HCT116 (cell line): ENCODE data around the gene GNB5. TPM values are rescaled to one million over a fixed set of nuclear protein-coding genes. Genes with fewer than 3 reads are reported as not detected.

Source experiments
- ATAC-seq: fragments of 200-7000 bp; cut with Tn5 transposase; 2 replicates; pipeline ENCODE4 v1.9.1; 2020; ENCODE audit warnings: mild to moderate bottlenecking, moderate library complexity
- BruUV-seq: library from RNA; stranded (reverse); fragments of 400-500 nt; replicated peaks from 2 replicates; lab custom pipeline; 2021; lab: Mats Ljungman, UMichigan
- CTCF ChIA-PET: fragments of 300-600 bp; sonication (Branson Sonifier 250); formaldehyde crosslinking; loops from one replicate; lab custom pipeline; 2021; ENCODE audit warnings: antibody characterized with exemption; lab: Charles Lee
- POLR2A ChIA-PET: fragments of 300-600, 350-600 bp; sonication (Branson Sonifier 250); formaldehyde crosslinking; loops from one replicate; lab custom pipeline; 2021; ENCODE audit warnings: antibody characterized with exemption; lab: Charles Lee
- RAD21 ChIA-PET, 2 experiments: fragments of 300-600 bp; sonication (Branson Sonifier 250); formaldehyde crosslinking; loops; one replicate each; lab custom pipeline; 2023; ENCODE audit warnings: low total read pairs in 2 of 2; ENCODE audit not compliant: uncharacterized antibody in 2 of 2, unreplicated experiment in 2 of 2, low non-redundant PET in 1 of 2; lab: Charles Lee
- DNase-seq: peaks from one replicate; pipeline ENCODE4 v3.0.0-alpha.2; 2010; ENCODE audit warnings: low read depth, low spot score
- H2AFZ ChIP-seq: fragments of 200-600 bp; shearing (Covaris generic), sonication (generic); 2 replicates; pipeline ENCODE4 v1.6.1; 2017; ENCODE audit warnings: low read depth, mixed run types, mixed read lengths, antibody characterized with exemption, low read length; ENCODE audit not compliant: poor library complexity, severe bottlenecking
- H3K27ac ChIP-seq: 2 replicates; pipeline ENCODE4 v1.5.1; 2012; ENCODE audit warnings: low read depth, low read length
- H3K27me3 ChIP-seq: fragments of 200-600 bp; sonication (generic); 2 replicates; pipeline ENCODE4 v1.6.1; 2016; ENCODE audit warnings: mixed run types, low read length, mixed read lengths; ENCODE audit not compliant: insufficient read depth
- H3K36me3 ChIP-seq, 2 experiments: fragments of 200-500 bp in 1 of 2; fragments of 200-600 bp in 1 of 2; sonication (Bioruptor generic) in 1 of 2; sonication (generic) in 1 of 2; 2 replicates each; pipeline versions ENCODE4 v1.5.1 to v1.6.1; 2014 to 2016; ENCODE audit warnings: low read length in 2 of 2, inconsistent platforms in 1 of 2, mixed read lengths in 1 of 2, mixed run types in 1 of 2; ENCODE audit not compliant: insufficient read depth in 2 of 2, control insufficient read depth in 1 of 2
- H3K4me1 ChIP-seq, 2 experiments: fragments of 200-600 bp in 1 of 2; sonication (generic) in 1 of 2; 2 replicates each; pipeline versions ENCODE4 v1.5.1 to v1.6.1; 2012 to 2017; ENCODE audit warnings: low read length in 2 of 2, inconsistent platforms in 1 of 2, mild to moderate bottlenecking in 1 of 2, mixed read lengths in 1 of 2, mixed run types in 1 of 2, moderate library complexity in 1 of 2; ENCODE audit not compliant: insufficient read depth in 2 of 2, control insufficient read depth in 1 of 2
- H3K4me2 ChIP-seq: fragments of 200-600 bp; sonication (generic); 2 replicates; pipeline ENCODE4 v1.6.1; 2017; ENCODE audit warnings: mixed run types, low read length, mixed read lengths
- H3K4me3 ChIP-seq, 2 experiments: fragments of 200-600 bp in 1 of 2; sonication (generic) in 1 of 2; replicated peaks in 1 of 2; 2 replicates each; pipeline ENCODE4 v1.5.1; 2011 to 2016; ENCODE audit warnings: low read length in 2 of 2, control low read depth in 1 of 2, low read depth in 1 of 2, mild to moderate bottlenecking in 1 of 2, mixed read lengths in 1 of 2, mixed run types in 1 of 2
- H3K79me2 ChIP-seq: fragments of 200-600 bp; sonication (generic); 2 replicates; pipeline ENCODE4 v1.6.1; 2017; ENCODE audit warnings: mild to moderate bottlenecking, mixed run types, low read length, moderate library complexity, mixed read lengths; ENCODE audit not compliant: insufficient read depth
- H3K9ac ChIP-seq: fragments of 200-600 bp; sonication (generic); 2 replicates; pipeline ENCODE4 v1.6.1; 2016; ENCODE audit warnings: low read length, mixed read lengths
- H3K9me2 ChIP-seq: fragments of 200-600 bp; sonication (generic), shearing (Covaris generic); 2 replicates; pipeline ENCODE4 v1.6.1; 2017; ENCODE audit warnings: mixed run types, mild to moderate bottlenecking, moderate library complexity; ENCODE audit not compliant: insufficient read depth
- H3K9me3 ChIP-seq, 2 experiments: fragments of 200-500 bp in 1 of 2; fragments of 200-600 bp in 1 of 2; sonication (Bioruptor generic) in 1 of 2; sonication (generic) in 1 of 2; 2 replicates each; pipeline ENCODE4 v1.6.1; 2014 to 2017; ENCODE audit warnings: low read length in 2 of 2, mixed read lengths in 2 of 2, inconsistent platforms in 1 of 2, low read depth in 1 of 2, mild to moderate bottlenecking in 1 of 2, mixed run types in 1 of 2, moderate library complexity in 1 of 2; ENCODE audit not compliant: control insufficient read depth in 1 of 2, insufficient read depth in 1 of 2
- H4K20me1 ChIP-seq: fragments of 200-600 bp; sonication (generic), shearing (Covaris generic); 2 replicates; pipeline ENCODE4 v1.6.1; 2017; ENCODE audit warnings: mixed run types, mild to moderate bottlenecking, moderate library complexity; ENCODE audit not compliant: insufficient read depth
- CBX3 ChIP-seq: IDR thresholded peaks from 2 replicates; pipeline ENCODE4 v1.6.1; 2012; ENCODE audit warnings: low read depth
- EGR1 ChIP-seq: IDR thresholded peaks from 2 replicates; pipeline ENCODE4 v1.6.1; 2012; ENCODE audit warnings: low read depth
- EZH2phosphoT487 ChIP-seq: fragments of 200-600 bp; IDR thresholded peaks from 2 replicates; pipeline ENCODE4 v1.6.1; 2018; ENCODE audit warnings: antibody characterized with exemption, borderline replicate concordance
- FOSL1 ChIP-seq: IDR thresholded peaks from 2 replicates; pipeline ENCODE4 v1.6.1; 2012; ENCODE audit warnings: low read depth
- JUND ChIP-seq: IDR thresholded peaks from 2 replicates; pipeline ENCODE4 v1.6.1; 2012
- SP1 ChIP-seq: IDR thresholded peaks from 2 replicates; pipeline ENCODE4 v1.6.1; 2012; ENCODE audit warnings: low read depth
- ZFX ChIP-seq: fragments of 450-650 bp; IDR thresholded peaks from 2 replicates; pipeline ENCODE4 v1.6.1; 2017
- ZNF274 ChIP-seq: fragments of 200-500 bp; sonication (Bioruptor generic); IDR thresholded peaks from 2 replicates; pipeline ENCODE4 v1.6.1; 2014; ENCODE audit warnings: mild to moderate bottlenecking, low read depth, low read length, inconsistent platforms
- intact Hi-C: fragments of 100-400 bp; cut with micrococcal nuclease; formaldehyde crosslinking; loops from 2 replicates; pipeline ENCODE4 v1.10.0; 2022
- total RNA-seq: library from RNA; stranded (reverse); gene quantifications from one replicate; pipeline ENCODE4 v1.2.1, GENCODE V29; 2021; ENCODE audit not compliant: unreplicated experiment
- TF ChIP-seq, protein P1 (sequence below): IDR thresholded peaks from 2 replicates; pipeline ENCODE4 v1.6.1; 2012
- TF ChIP-seq, protein P2 (sequence below): IDR thresholded peaks from 2 replicates; pipeline ENCODE4 v1.6.1; 2012

Gene GNB5
- total RNA-seq, 1 experiment from 2014 or later = 27.6 TPM

DNA sequence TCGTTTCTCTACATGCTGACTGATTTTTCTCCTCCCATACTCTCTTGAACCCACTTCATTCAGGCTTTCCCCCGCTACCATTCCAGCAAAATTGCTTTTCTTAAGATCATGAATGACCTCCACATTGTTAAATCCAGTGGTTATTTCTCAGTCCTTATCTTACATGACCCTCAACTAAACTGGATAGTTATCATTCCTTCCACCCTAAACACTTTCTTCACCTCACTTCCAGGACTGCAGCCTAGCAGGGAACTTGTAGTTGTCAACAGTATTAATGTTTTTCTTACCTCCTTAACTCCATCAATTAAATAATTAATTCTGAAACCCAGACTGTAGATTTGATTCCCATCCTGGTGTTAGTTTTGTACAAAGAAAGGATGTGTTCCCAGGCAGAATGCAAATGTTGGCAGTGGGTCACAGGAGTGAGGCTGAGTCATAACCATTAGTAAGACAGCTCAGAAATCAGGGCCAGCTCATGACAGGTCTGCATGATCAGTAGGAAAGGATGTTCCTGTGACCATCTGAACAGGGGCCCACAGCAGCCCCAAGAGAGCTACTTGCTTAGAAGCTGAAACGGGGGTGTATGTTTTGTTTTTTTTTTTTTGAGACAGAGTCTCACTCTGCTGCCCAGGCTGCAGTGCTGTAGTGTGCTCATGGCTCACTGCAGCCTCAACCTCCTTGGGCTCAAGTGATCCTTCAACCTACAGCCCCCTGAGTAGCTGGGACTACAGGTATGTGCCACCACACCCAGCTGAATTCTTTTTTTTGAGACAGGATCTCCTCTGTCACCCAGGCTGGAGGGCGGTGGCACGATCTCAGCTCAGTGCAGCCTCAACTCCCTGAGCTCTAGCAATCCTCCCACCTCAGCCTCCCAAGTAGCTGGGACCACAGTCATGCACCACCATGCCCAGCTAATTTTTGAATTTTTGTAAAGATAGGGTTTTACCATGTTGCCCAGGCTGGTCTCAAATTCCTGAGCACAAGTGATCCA, 87.7 kb downstream of the GNB5 start:
- POLR2A ChIA-PET = no interaction called here
- H3K27me3 ChIP-seq = no peaks in the 10 kb centered on the region
- RAD21 ChIA-PET = interaction anchor here in 1 of 2 experiments (0.6 kb wide), 1 partner anchor 24 kb away, joined by 3 read pairs; no protein-coding TSS in a partner anchor
- intact Hi-C loops = no loop called here
- no TSS peak for BruUV-seq
- H3K27ac ChIP-seq = no peak overlapping the region
- no peaks in the 10 kb centered on the region for H4K20me1 ChIP-seq
- peak overlapping the region; percentile 31 for H3K4me2 ChIP-seq
- H3K4me1 ChIP-seq = peaks cover 8 to 15% of the 10 kb centered on the region in 2 experiments
- ATAC-seq (peak; percentile 70), DNase-seq (peak; percentile 27)
- no peak overlapping the region for H3K9ac ChIP-seq
- H2AFZ ChIP-seq = peak overlapping the region; percentile 6
- CTCF ChIA-PET = interaction anchor here (1.0 to 1.1 kb wide), 2 partner anchors 25 to 36 kb away, joined by 3 read pairs; no protein-coding TSS in a partner anchor
- H3K4me3 ChIP-seq = no peak overlapping the region
- H3K79me2 ChIP-seq = no peaks in the 10 kb centered on the region
- no peaks in the 10 kb centered on the region for H3K36me3 ChIP-seq
- TF ChIP-seq EZH2phosphoT487 (no peak), ZNF274 (no peak), EGR1 (no peak), SP1 (no peak), FOSL1 (peak; percentile 58), CBX3 (0 out of 2 replicates have a peak, but pooled peaks have one; percentile 24), ZFX (no peak), JUND (peak; percentile 43; the same call in 1 of the 2 replicates)
- TF ChIP-seq, protein P1, sequence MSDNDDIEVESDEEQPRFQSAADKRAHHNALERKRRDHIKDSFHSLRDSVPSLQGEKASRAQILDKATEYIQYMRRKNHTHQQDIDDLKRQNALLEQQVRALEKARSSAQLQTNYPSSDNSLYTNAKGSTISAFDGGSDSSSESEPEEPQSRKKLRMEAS = no peak
- TF ChIP-seq, protein P2, sequence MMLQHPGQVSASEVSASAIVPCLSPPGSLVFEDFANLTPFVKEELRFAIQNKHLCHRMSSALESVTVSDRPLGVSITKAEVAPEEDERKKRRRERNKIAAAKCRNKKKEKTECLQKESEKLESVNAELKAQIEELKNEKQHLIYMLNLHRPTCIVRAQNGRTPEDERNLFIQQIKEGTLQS = no peak
- H3K9me3 ChIP-seq = no peaks in the 10 kb centered on the region
- H3K9me2 ChIP-seq = no peaks in the 10 kb centered on the region
